Measurements from ENCODE around the gene SUCLA2. TPM values are rescaled to one million over a fixed set of nuclear protein-coding genes. Genes with fewer than 3 reads are reported as not detected.

SUCLA2 gene
- total and polyA plus RNA-seq, 9 of the 15 experiments (the other 6 are each of a cell fraction or from before 2014, with no cell fraction given) = 23.3 to 52.9 (median 35.8) TPM

DNA sequence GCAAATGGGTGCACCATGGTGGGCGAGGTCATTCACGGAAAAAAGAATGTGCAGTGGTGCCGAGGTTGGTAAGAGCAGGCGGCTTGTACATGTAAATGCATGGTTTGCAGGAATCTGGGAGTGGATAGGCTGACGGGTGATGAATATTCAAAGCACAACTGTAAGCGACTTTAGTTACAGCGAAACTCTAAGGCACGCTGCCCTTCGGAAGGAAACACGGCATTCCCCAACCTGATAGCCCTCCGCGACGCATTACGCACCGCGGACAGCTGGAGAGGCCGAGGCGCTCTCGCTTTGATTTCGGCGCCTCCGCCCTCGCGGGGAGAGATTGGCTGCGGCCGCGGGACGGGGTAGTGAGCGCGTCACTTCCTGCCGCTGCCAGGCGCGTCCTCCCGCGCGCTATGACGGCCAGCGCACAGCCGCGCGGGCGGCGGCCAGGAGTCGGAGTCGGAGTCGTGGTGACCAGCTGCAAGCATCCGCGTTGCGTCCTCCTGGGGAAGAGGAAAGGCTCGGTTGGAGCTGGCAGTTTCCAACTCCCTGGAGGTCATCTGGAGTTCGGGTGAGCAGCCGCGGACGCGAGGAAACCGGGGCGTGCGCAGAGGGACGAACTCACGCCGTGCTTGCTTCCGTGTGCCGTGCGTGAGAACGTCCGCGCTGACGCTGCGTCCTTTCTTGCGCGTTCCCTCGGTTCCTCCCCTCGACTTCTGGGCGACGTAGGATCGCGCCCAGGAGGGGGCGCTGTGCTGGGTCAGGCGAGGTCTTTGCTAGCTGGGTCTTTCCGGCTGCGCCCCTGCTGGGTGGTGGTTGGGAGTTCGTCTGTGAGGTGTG, 36.5 kb upstream of the SUCLA2 start, which contains the start of gene NUDT15 (continued):
- TF ChIP-seq, protein P1, sequence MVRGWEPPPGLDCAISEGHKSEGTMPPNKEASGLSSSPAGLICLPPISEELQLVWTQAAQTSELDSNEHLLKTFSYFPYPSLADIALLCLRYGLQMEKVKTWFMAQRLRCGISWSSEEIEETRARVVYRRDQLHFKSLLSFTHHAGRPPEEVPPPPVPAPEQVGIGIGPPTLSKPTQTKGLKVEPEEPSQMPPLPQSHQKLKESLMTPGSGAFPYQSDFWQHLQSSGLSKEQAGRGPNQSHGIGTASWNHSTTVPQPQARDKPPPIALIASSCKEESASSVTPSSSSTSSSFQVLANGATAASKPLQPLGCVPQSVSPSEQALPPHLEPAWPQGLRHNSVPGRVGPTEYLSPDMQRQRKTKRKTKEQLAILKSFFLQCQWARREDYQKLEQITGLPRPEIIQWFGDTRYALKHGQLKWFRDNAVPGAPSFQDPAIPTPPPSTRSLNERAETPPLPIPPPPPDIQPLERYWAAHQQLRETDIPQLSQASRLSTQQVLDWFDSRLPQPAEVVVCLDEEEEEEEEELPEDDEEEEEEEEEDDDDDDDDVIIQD (CRISPR knock-in tag; IDR thresholded peaks at IDR 0.05) = no peak
- no peak for TF ChIP-seq DMBX1 (CRISPR knock-in tag; IDR thresholded peaks at IDR 0.05; ENCODE audit: borderline replicate concordance)
- peak; percentile 55; the same call in 1 of the 2 replicates for TF ChIP-seq ETV5 (CRISPR knock-in tag; IDR thresholded peaks at IDR 0.05; ENCODE audit: low read depth)
- no peak for TF ChIP-seq ZSCAN29 (IDR thresholded peaks at IDR 0.05)
- TF ChIP-seq ZNF3 (CRISPR knock-in tag; IDR thresholded peaks at IDR 0.05) = no peak
- TF ChIP-seq, protein P2, sequence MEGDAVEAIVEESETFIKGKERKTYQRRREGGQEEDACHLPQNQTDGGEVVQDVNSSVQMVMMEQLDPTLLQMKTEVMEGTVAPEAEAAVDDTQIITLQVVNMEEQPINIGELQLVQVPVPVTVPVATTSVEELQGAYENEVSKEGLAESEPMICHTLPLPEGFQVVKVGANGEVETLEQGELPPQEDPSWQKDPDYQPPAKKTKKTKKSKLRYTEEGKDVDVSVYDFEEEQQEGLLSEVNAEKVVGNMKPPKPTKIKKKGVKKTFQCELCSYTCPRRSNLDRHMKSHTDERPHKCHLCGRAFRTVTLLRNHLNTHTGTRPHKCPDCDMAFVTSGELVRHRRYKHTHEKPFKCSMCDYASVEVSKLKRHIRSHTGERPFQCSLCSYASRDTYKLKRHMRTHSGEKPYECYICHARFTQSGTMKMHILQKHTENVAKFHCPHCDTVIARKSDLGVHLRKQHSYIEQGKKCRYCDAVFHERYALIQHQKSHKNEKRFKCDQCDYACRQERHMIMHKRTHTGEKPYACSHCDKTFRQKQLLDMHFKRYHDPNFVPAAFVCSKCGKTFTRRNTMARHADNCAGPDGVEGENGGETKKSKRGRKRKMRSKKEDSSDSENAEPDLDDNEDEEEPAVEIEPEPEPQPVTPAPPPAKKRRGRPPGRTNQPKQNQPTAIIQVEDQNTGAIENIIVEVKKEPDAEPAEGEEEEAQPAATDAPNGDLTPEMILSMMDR (IDR thresholded peaks at IDR 0.05 in 2 of 3, conservative IDR thresholded peaks at IDR 0.05 in 1 of 3; ENCODE audit: insufficient read depth in 2 of 3, low read depth in 1 of 3, low read length in 3 of 3) = peak; percentile 96 to 99 (median 99)
- peak; percentile 75 to 80 for TF ChIP-seq KDM1A (IDR thresholded peaks at IDR 0.05)
- TF ChIP-seq, protein P3, sequence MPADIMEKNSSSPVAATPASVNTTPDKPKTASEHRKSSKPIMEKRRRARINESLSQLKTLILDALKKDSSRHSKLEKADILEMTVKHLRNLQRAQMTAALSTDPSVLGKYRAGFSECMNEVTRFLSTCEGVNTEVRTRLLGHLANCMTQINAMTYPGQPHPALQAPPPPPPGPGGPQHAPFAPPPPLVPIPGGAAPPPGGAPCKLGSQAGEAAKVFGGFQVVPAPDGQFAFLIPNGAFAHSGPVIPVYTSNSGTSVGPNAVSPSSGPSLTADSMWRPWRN (IDR thresholded peaks at IDR 0.05; ENCODE audit: low read depth) = no peak
- TF ChIP-seq ZC3H4 (CRISPR knock-in tag; IDR thresholded peaks at IDR 0.05; ENCODE audit: borderline replicate concordance) = no peak
- TF ChIP-seq KHSRP (IDR thresholded peaks at IDR 0.05) = no peak
- TF ChIP-seq HNRNPL (IDR thresholded peaks at IDR 0.05; ENCODE audit: low read depth, low read length) = no peak
- TF ChIP-seq SIN3A (IDR thresholded peaks at IDR 0.05; ENCODE audit: borderline replicate concordance in 2 of 2, control insufficient read depth in 1 of 2, low read depth in 2 of 2, low read length in 2 of 2) = peak; percentile 73 to 77; a peak in 1 of 4 replicates
- TF ChIP-seq ATF1 (CRISPR knock-in tag; IDR thresholded peaks at IDR 0.05) = peak; percentile 52
- TF ChIP-seq ATF1 (tag; IDR thresholded peaks at IDR 0.05) = peak; percentile 96
- no peak for TF ChIP-seq ZNF717 (CRISPR knock-in tag; IDR thresholded peaks at IDR 0.05)
- TF ChIP-seq, protein P4, sequence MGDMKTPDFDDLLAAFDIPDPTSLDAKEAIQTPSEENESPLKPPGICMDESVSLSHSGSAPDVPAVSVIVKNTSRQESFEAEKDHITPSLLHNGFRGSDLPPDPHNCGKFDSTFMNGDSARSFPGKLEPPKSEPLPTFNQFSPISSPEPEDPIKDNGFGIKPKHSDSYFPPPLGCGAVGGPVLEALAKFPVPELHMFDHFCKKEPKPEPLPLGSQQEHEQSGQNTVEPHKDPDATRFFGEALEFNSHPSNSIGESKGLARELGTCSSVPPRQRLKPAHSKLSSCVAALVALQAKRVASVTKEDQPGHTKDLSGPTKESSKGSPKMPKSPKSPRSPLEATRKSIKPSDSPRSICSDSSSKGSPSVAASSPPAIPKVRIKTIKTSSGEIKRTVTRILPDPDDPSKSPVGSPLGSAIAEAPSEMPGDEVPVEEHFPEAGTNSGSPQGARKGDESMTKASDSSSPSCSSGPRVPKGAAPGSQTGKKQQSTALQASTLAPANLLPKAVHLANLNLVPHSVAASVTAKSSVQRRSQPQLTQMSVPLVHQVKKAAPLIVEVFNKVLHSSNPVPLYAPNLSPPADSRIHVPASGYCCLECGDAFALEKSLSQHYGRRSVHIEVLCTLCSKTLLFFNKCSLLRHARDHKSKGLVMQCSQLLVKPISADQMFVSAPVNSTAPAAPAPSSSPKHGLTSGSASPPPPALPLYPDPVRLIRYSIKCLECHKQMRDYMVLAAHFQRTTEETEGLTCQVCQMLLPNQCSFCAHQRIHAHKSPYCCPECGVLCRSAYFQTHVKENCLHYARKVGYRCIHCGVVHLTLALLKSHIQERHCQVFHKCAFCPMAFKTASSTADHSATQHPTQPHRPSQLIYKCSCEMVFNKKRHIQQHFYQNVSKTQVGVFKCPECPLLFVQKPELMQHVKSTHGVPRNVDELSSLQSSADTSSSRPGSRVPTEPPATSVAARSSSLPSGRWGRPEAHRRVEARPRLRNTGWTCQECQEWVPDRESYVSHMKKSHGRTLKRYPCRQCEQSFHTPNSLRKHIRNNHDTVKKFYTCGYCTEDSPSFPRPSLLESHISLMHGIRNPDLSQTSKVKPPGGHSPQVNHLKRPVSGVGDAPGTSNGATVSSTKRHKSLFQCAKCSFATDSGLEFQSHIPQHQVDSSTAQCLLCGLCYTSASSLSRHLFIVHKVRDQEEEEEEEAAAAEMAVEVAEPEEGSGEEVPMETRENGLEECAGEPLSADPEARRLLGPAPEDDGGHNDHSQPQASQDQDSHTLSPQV (IDR thresholded peaks at IDR 0.05) = peak; percentile 54
- no peak for TF ChIP-seq SMARCA4 (IDR thresholded peaks at IDR 0.05)
- no peak for TF ChIP-seq ZNF583 (CRISPR knock-in tag; IDR thresholded peaks at IDR 0.05)
- TF ChIP-seq ZNF263 (CRISPR knock-in tag; IDR thresholded peaks at IDR 0.05; ENCODE audit: borderline replicate concordance) = no peak
- no peak for TF ChIP-seq TRIM28 (IDR thresholded peaks at IDR 0.05)
- peak; percentile 61 for TF ChIP-seq TAF9B (IDR thresholded peaks at IDR 0.05; ENCODE audit: partially characterized antibody)
- no peak for TF ChIP-seq ZNF584 (CRISPR knock-in tag; IDR thresholded peaks at IDR 0.05; ENCODE audit: low read depth)

All from K562 (cell line).